SK-N-MC (cell line): ENCODE data around the gene TRIM9.

ENCODE experiments used
- DNase-seq: peaks from one replicate; pipeline ENCODE4 v3.0.0-alpha.2; 2011; ENCODE audit warnings: low read depth, low spot score
- H3K27ac ChIP-seq: fragments of 200-600 bp; sonication (generic); 2 replicates; pipeline ENCODE4 v1.5.1; 2016; ENCODE audit warnings: mixed run types
- H3K36me3 ChIP-seq: fragments of 200-600 bp; sonication (generic); 2 replicates; pipeline ENCODE4 v1.6.1; 2017; ENCODE audit warnings: antibody characterized with exemption, low read length, mixed read lengths; ENCODE audit not compliant: insufficient read depth
- H3K4me3 ChIP-seq: fragments of 200-600 bp; sonication (generic); 2 replicates; pipeline ENCODE4 v1.5.1; 2016
- H3K9ac ChIP-seq: fragments of 200-600 bp; sonication (generic); 2 replicates; pipeline ENCODE4 v1.8.0; 2017; ENCODE audit warnings: mixed run types, mixed read lengths; ENCODE audit not compliant: insufficient read length
- H3K9me3 ChIP-seq: fragments of 200-600 bp; sonication (generic); 2 replicates; pipeline ENCODE4 v1.6.1; 2017; ENCODE audit warnings: low read depth, mild to moderate bottlenecking, antibody characterized with exemption, low read length, moderate library complexity, mixed read lengths
- EZH2 ChIP-seq: fragments of 200-600 bp; sonication (generic); IDR thresholded peaks from one replicate; pipeline ENCODE4 v1.6.1; 2017; ENCODE audit warnings: antibody characterized with exemption
- FOXP2 ChIP-seq: optimal IDR thresholded peaks from 2 replicates; pipeline ENCODE3; 2011; ENCODE audit warnings: mild to moderate bottlenecking, moderate library complexity; ENCODE audit not compliant: insufficient read depth; ENCODE audit errors: extremely low read length, control extremely low read depth
- POLR2AphosphoS5 ChIP-seq: IDR thresholded peaks from 2 replicates; pipeline ENCODE4 v1.6.1; 2012; ENCODE audit warnings: mild to moderate bottlenecking, low read depth, low read length, borderline replicate concordance

Gene TRIM9

DNA sequence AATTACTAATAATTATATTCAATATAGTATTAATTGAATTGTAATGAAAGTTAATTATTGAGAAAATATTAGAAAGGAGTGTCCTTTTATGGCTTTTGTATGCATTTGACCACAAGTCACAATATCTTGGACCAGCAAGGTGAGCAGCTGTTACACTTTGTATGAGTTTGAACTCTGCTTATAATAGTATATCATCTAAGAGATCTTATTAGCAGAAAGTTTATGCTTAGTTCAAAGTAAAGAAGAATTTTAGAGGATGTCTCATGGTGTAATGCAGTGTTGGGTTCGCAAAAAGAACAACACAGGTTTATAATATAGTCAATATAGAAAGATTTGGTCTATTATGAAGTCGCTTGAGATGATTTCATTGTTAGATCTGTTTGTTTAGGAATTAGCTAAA is 2.0 kb upstream of the TRIM9 start:
- TF ChIP-seq FOXP2 (no peak), POLR2AphosphoS5 (no peak), EZH2 (no peak)

DNA sequence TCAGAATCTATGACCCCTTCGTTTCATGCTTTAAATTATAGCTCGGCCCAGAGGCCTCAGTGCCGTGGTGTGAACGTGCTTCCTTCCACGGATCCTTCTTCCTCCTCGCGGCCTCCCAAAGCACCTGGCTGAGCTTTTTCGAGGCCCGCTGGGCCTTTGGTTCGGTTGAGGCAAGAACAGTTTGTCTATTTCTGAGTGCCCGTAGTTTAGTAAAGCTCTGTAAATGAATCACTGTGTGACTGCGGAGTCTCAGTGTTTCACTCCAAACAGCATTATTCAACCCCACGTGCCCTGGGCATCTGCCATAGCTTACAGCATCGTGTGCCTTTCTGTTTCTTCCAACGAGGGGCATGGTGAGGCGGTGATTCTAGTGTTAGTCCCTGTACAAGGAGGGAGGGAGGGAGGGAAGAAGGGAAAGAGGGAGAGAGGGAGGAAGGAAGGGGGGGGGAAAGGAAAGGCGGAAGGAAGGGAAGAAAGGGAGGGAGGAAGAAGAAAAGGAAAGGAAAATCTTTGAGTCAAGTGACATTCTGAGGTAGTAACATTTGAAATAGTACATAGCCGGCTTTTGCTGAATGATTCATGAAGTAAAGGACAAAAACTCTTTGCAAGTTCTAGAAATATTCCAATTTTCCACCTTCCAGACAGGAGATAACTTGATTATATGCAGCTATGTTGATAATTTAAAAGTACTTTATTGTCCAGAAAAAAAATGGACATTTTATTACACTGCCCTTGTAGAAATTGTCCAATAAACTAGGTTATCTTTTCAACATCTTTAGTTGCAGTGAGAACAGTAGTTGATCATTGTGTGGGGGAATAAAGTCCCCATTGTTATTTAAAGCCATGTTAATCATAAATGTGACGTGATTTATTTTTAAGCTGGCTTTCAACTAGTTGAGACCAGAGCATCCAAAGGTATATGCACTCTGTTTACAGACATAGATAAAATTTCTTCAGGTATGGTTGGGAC is 1.2 kb upstream of the TRIM9 start:
- peak overlapping the region; percentile 93 for H3K4me3 ChIP-seq
- no peaks in the 10 kb centered on the region for H3K36me3 ChIP-seq
- no peaks in the 10 kb centered on the region for H3K9me3 ChIP-seq
- TF ChIP-seq POLR2AphosphoS5 (no peak), FOXP2 (no peak), EZH2 (no peak)
- H3K9ac ChIP-seq: peak overlapping the region; percentile 69
- 0 out of 2 replicates have a peak overlapping the region, but pooled peaks have one; percentile 8 for H3K27ac ChIP-seq
- DNase-seq: no peak

More for the DNA sequence above, 2.0 kb upstream of the TRIM9 start:
- Histone ChIP-seq H3K36me3 (no peaks in the 10 kb centered on the region), H3K27ac (no peak overlapping the region), H3K9ac (no peak overlapping the region), H3K4me3 (no peak overlapping the region), H3K9me3 (no peaks in the 10 kb centered on the region)
- no peak for DNase-seq

DNA sequence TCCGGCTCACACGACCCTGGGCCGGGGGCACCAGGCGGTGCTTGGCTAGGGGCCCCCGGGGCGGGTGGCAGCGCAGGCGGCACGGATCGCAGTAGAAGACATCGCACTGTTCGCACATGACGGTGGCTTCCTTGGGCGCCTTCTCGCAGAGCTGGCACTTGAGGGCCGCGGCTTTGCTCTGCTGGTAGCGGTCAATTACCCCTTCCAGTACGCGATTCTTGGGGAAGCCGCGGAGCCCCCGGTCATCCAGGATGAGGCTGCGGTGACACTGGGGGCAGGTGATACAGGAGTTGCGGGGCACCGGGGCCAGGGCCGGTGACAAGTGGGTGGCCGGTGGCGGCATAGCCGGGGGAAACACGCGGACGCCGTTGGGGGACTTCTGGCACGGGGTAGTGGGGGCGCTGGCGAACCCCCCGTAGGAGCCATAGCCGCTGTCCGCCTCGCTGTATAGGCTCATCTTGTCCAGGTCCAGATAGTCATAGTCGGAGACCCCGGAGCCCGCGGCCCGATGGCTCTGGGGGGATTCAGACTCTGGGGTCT is 553 bp downstream of the TRIM9 start:
- Histone ChIP-seq H3K36me3 (no peaks in the 10 kb centered on the region), H3K27ac (no peak overlapping the region), H3K4me3 (peak overlapping the region; percentile 93), H3K9ac (peak overlapping the region; percentile 54), H3K9me3 (no peaks in the 10 kb centered on the region)
- DNase-seq: no peak
- TF ChIP-seq POLR2AphosphoS5: no peak
- no peak for TF ChIP-seq EZH2
- TF ChIP-seq FOXP2: no peak

DNA sequence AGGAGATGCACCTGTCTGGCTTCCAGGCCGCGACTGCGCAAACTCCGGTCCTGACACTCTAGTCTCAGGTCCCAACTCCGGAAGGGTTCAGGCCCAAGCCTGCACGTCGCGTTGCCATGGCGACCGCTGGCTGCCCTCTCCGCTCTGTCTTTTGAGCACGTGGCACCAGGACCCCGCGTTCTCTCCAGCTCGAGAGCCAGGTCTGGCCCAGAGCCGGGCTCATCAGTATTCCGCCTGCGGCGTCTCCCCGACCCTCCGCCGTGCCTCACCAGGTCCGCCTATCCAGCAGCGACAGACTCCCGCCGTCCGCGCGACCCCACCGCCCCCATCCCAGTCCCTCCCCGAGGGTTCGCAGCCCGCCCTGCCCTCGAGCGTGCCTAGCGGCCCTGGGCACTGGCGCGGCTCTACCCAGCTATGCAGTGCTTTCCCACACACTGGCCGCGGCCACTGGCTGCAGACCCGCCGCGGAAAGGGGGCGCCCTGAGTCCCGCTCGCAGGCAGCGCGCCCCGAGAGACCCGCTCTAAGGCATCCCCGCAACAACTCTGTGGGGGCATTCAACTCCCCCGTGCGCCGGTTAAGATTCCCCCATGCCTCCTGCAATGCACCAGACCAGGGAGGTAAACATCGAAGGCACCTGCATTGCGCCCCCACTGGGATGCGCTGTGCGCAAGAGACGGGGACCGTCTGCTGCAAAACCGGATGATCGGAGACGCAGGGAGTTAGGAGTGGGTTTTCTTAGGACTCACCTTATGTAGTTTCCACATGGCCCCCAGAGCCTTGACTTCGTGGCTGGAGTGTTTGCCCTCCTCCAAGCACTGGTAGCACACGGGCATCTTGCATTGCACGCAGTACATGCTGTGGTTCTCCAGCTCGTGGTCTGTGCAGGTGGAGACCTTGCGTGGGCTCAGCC is 1.3 kb downstream of the TRIM9 start:
- Histone ChIP-seq H3K9me3 (no peaks in the 10 kb centered on the region), H3K9ac (no peak overlapping the region), H3K36me3 (no peaks in the 10 kb centered on the region), H3K4me3 (peak overlapping the region; percentile 93), H3K27ac (no peak overlapping the region)
- no peak for TF ChIP-seq EZH2
- no peak for TF ChIP-seq POLR2AphosphoS5
- no peak for TF ChIP-seq FOXP2
- no peak for DNase-seq

DNA sequence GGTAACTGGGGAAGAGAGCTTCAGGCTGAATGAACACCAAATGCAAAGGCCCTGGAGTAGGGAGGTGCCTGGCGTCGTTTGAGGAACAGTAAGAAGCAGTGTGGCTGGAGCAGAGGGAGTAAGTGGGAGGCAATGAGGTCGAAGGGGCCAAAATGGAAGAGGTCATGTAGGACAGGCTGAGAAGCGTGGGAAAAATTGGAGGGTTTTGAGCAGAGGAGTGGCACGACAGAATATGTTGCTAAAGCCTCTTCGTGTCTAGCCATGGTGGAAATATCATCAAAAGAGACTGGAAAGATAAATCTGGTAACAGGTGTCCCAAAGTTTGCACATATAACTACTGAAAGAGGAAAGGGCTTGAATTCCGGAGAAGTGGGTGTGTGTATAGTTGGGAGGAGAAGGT is 1.9 kb downstream of the TRIM9 start:
- Histone ChIP-seq H3K36me3 (no peaks in the 10 kb centered on the region), H3K9me3 (no peaks in the 10 kb centered on the region), H3K4me3 (no peak overlapping the region), H3K27ac (no peak overlapping the region), H3K9ac (no peak overlapping the region)
- no peak for TF ChIP-seq POLR2AphosphoS5
- TF ChIP-seq EZH2: no peak
- no peak for TF ChIP-seq FOXP2
- DNase-seq: no peak

DNA sequence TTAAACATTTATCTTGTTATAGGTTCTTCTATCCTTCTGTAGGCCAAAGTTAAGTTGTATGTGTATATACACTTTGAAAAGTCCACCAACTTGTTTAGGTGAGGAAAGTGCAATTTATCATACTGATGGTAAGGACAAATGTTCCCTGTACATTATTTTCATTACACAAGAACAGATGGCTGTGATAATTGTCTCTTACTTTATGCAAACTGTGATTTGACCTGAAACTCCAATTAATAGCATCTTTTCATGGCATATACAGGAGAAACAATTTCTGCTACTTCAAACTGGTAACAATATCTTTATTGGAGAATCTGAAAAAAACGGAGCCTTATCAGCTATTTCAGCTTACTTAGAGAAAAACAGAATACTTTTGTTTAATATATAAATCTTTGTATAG is 5.6 kb downstream of the TRIM9 start:
- TF ChIP-seq FOXP2: no peak
- no peak for TF ChIP-seq POLR2AphosphoS5
- TF ChIP-seq EZH2: no peak
- no peaks in the 10 kb centered on the region for H3K36me3 ChIP-seq

DNA sequence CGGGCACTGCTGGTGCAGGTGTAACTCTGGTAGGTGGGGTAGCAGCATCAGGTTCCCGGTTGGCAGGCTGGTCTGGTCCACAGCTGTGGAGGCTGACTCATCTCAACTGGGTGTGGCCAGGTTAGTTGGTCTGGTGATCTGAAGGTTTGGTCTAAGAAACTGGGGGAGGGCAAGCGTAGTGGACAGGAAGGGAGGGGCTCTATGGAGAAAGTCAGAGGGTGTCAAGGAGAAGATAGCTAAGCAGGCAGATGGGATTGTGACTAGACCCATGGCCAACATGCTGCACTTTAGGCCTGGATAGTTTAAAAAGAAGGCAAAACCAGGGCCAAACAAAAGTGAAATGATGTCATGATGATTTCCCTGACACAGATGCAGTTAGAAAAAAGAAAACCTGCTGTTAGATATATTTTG is 7.9 kb downstream of the TRIM9 start:
- Histone ChIP-seq H3K27ac (no peak overlapping the region), H3K4me3 (no peak overlapping the region), H3K36me3 (no peaks in the 10 kb centered on the region), H3K9ac (no peak overlapping the region), H3K9me3 (no peaks in the 10 kb centered on the region)
- TF ChIP-seq POLR2AphosphoS5: no peak
- no peak for TF ChIP-seq FOXP2
- TF ChIP-seq EZH2: no peak
- DNase-seq: no peak

More for the DNA sequence above, 5.6 kb downstream of the TRIM9 start:
- Histone ChIP-seq H3K4me3 (no peak overlapping the region), H3K9ac (no peak overlapping the region), H3K9me3 (no peaks in the 10 kb centered on the region), H3K27ac (no peak overlapping the region)
- DNase-seq: no peak

DNA sequence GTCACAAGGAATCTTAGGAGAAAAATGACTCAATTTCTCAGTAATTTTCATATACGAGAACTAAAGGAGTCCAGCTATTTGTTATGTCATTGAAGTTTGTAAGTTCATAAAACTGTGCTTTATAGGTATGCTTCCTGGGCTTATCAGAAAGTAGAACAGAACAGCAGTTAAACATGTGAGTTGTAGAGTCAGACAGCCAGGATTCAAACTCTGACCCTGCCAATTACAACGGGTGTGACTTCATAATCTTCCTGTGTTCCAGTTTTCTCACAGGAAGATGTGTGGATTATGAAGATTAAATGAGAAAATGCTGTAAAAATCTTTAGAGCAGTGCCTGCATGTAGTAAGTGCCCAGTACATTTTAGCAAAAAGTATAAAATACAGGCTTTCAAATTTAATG is 8.9 kb downstream of the TRIM9 start:
- H3K9ac ChIP-seq: no peak overlapping the region
- no peak overlapping the region for H3K4me3 ChIP-seq
- H3K9me3 ChIP-seq: no peaks in the 10 kb centered on the region
- TF ChIP-seq EZH2: no peak
- no peak for TF ChIP-seq FOXP2
- H3K27ac ChIP-seq: no peak overlapping the region
- H3K36me3 ChIP-seq: no peaks in the 10 kb centered on the region
- DNase-seq: no peak
